Neural crest cell (in vitro differentiated cells): ENCODE data around the gene GIPC2. TPM values are rescaled to one million over a fixed set of nuclear protein-coding genes. Genes with fewer than 3 reads are reported as not detected.
"Not testable (repeated sequence)": the region's sequence is repeated elsewhere in the genome, so short reads cannot be mapped to it uniquely, and the experiment has no call there.

Experiments used
- DNase-seq: peaks from one replicate; pipeline ENCODE4 v3.0.0; 2021; ENCODE audit warnings: low read depth, mixed read lengths, low spot score
- H3K27ac Mint-ChIP-seq: one replicate; pipeline ENCODE4 v1.8.0; 2021; ENCODE audit warnings: mild to moderate bottlenecking, mixed read lengths; ENCODE audit not compliant: unreplicated experiment
- H3K27me3 Mint-ChIP-seq: 2 replicates; pipeline ENCODE4 v1.8.0; 2021; ENCODE audit warnings: low read depth, mild to moderate bottlenecking, mixed read lengths
- H3K36me3 Mint-ChIP-seq: 2 replicates; pipeline ENCODE4 v1.8.0; 2021; ENCODE audit warnings: low read depth, mild to moderate bottlenecking, mixed read lengths
- H3K4me1 Mint-ChIP-seq: 2 replicates; pipeline ENCODE4 v1.8.0; 2021; ENCODE audit warnings: mixed read lengths
- H3K4me3 Mint-ChIP-seq: one replicate; pipeline ENCODE4 v1.8.0; 2021; ENCODE audit warnings: mild to moderate bottlenecking, mixed read lengths
- H3K9me3 Mint-ChIP-seq: 2 replicates; pipeline ENCODE4 v1.8.0; 2021; ENCODE audit warnings: mixed read lengths
- CTCF ChIP-seq: fragments of 200-600 bp; sonication (generic); conservative IDR thresholded peaks from 2 replicates; pipeline ENCODE4 v1.5.0; 2021; ENCODE audit warnings: antibody characterized with exemption, mild to moderate bottlenecking
- total RNA-seq: library from RNA; stranded (reverse); gene quantifications from 2 replicates; pipeline ENCODE4 v1.2.1, GENCODE V29; 2021

The GIPC2 gene
- total RNA-seq, 1 donor from 2014 or later, result not detected

- TF ChIP-seq CTCF, result no peak
- no peaks in the 10 kb centered on the region for H3K36me3 Mint-ChIP-seq
- no peak for DNase-seq
- H3K27me3 Mint-ChIP-seq, result no peaks in the 10 kb centered on the region
- H3K9me3 Mint-ChIP-seq, result no peaks in the 10 kb centered on the region
- H3K4me3 Mint-ChIP-seq, result no peak overlapping the region
- no peak overlapping the region for H3K27ac Mint-ChIP-seq
- H3K4me1 Mint-ChIP-seq, result no peaks in the 10 kb centered on the region
These were observed 67.6 kb downstream of the GIPC2 start for GRCh38 chr1:78113156-78113916.

GRCh38 chr1:78114034-78114956 is 68.5 kb downstream of the GIPC2 start:
- H3K4me3 Mint-ChIP-seq, result no peak overlapping the region

GRCh38 chr1:78120485-78120884 is 74.7 kb downstream of the GIPC2 start:
- not testable (repeated sequence) for H3K27me3 Mint-ChIP-seq, H3K4me3 Mint-ChIP-seq, H3K4me1 Mint-ChIP-seq, H3K9me3 Mint-ChIP-seq, H3K27ac Mint-ChIP-seq, DNase-seq, H3K36me3 Mint-ChIP-seq

More at GRCh38 chr1:78114034-78114956, 68.5 kb downstream of the GIPC2 start:
- no peaks in the 10 kb centered on the region for H3K36me3 Mint-ChIP-seq
- DNase-seq, result peak; percentile 57
- no peaks in the 10 kb centered on the region for H3K4me1 Mint-ChIP-seq
- peak; percentile 88 for TF ChIP-seq CTCF
- H3K9me3 Mint-ChIP-seq, result no peaks in the 10 kb centered on the region
- H3K27me3 Mint-ChIP-seq, result no peaks in the 10 kb centered on the region
- H3K27ac Mint-ChIP-seq, result no peak overlapping the region

- H3K27ac Mint-ChIP-seq, result no peak overlapping the region
- no peaks in the 10 kb centered on the region for H3K36me3 Mint-ChIP-seq
- no peak for DNase-seq
- H3K4me3 Mint-ChIP-seq, result no peak overlapping the region
- no peaks in the 10 kb centered on the region for H3K27me3 Mint-ChIP-seq
- peaks cover 2% of the 10 kb centered on the region for H3K9me3 Mint-ChIP-seq
- TF ChIP-seq CTCF, result no peak
- no peaks in the 10 kb centered on the region for H3K4me1 Mint-ChIP-seq
These were observed 75.9 kb downstream of the GIPC2 start for GRCh38 chr1:78121710-78122109.

GRCh38 chr1:78122389-78122788 is 76.6 kb downstream of the GIPC2 start:
- no peak overlapping the region for H3K4me3 Mint-ChIP-seq
- no peaks in the 10 kb centered on the region for H3K4me1 Mint-ChIP-seq
- H3K27ac Mint-ChIP-seq, result no peak overlapping the region
- DNase-seq, result no peak
- no peaks in the 10 kb centered on the region for H3K36me3 Mint-ChIP-seq
- H3K9me3 Mint-ChIP-seq, result peaks cover 2% of the 10 kb centered on the region
- no peaks in the 10 kb centered on the region for H3K27me3 Mint-ChIP-seq
- no peak for TF ChIP-seq CTCF
